22Rv1 (cell line): ENCODE results near the gene SMOC2.

ENCODE experiments used
- H3K27ac ChIP-seq: fragments of 450-650 bp; 2 replicates; pipeline ENCODE4 v1.5.1; 2017
- ZFX ChIP-seq: fragments of 450-650 bp; IDR thresholded peaks from 2 replicates; pipeline ENCODE4 v1.6.1; 2017; ENCODE audit warnings: antibody characterized with exemption, borderline replicate concordance
- TF ChIP-seq, protein P1 (sequence below): fragments of 450-650 bp; IDR thresholded peaks from 2 replicates; pipeline ENCODE4 v1.5.1; 2017; ENCODE audit warnings: mild to moderate bottlenecking

SMOC2 gene

DNA sequence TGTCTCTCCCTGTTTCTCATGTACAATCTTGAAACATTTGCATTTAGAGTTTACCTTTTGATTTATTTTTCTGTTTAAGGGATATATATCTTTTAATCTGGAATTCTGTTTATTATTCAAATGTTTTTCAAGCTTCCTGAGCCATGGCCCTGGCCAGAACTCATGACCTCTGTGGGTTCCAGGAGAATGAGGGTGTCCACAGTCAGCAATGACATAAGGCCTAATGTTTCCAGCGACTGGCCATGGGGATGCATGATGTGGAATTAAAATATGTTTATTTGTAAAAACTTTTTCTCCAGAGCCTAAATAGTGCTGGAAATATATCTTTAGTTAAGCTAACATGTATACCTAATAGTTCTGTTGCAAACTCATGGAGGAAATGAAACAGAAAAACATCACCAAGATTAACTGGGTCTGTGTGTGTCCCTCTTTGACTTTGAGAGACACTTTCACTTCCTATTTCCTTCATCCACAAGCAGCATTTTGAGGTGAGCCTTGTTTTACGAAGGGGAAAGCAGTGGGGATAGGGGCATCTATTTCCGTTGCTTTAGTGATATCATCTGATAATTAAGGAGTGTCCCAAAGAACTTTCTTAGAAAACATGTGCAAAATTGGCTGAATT lies 87.6 kb downstream of the SMOC2 start:
- H3K27ac ChIP-seq, result no peak overlapping the region
- TF ChIP-seq, protein P1, sequence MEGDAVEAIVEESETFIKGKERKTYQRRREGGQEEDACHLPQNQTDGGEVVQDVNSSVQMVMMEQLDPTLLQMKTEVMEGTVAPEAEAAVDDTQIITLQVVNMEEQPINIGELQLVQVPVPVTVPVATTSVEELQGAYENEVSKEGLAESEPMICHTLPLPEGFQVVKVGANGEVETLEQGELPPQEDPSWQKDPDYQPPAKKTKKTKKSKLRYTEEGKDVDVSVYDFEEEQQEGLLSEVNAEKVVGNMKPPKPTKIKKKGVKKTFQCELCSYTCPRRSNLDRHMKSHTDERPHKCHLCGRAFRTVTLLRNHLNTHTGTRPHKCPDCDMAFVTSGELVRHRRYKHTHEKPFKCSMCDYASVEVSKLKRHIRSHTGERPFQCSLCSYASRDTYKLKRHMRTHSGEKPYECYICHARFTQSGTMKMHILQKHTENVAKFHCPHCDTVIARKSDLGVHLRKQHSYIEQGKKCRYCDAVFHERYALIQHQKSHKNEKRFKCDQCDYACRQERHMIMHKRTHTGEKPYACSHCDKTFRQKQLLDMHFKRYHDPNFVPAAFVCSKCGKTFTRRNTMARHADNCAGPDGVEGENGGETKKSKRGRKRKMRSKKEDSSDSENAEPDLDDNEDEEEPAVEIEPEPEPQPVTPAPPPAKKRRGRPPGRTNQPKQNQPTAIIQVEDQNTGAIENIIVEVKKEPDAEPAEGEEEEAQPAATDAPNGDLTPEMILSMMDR, result no peak
- TF ChIP-seq ZFX, result no peak

- TF ChIP-seq, protein P1, result no peak
- TF ChIP-seq ZFX, result no peak
Observed at GRCh38 chr6:168529214-168529613, 88.2 kb downstream of the SMOC2 start.

GRCh38 chr6:168530653-168531071 lies 89.7 kb downstream of the SMOC2 start:
- TF ChIP-seq ZFX, result no peak
- TF ChIP-seq, protein P1, result no peak
- no peak overlapping the region for H3K27ac ChIP-seq

More at GRCh38 chr6:168529214-168529613, 88.2 kb downstream of the SMOC2 start:
- H3K27ac ChIP-seq, result no peak overlapping the region

GRCh38 chr6:168532070-168532469 lies 91.1 kb downstream of the SMOC2 start:
- H3K27ac ChIP-seq, result no peak overlapping the region
- TF ChIP-seq ZFX, result no peak
- TF ChIP-seq, protein P1, result no peak

DNA sequence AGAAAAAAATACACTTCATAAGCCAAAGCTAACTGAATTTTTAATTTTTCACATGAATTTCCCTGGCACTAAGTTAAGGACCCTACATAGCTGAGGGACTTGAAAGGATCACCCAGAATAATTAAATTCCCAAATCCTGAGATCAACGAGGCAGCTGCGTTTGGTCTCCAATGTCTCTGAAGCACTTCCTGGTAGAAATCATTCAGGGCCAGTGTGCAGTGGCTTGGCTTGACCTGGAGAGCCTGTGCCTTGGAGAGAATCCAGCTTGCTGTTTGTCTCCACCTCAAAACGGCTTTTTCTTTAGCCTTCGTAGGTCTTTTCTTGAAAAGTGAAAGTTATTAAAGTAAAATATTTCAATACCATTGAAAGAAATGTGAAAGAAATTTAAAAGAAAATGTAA lies 92.4 kb downstream of the SMOC2 start:
- H3K27ac ChIP-seq, result no peak overlapping the region
- TF ChIP-seq, protein P1, result no peak
- no peak for TF ChIP-seq ZFX

DNA sequence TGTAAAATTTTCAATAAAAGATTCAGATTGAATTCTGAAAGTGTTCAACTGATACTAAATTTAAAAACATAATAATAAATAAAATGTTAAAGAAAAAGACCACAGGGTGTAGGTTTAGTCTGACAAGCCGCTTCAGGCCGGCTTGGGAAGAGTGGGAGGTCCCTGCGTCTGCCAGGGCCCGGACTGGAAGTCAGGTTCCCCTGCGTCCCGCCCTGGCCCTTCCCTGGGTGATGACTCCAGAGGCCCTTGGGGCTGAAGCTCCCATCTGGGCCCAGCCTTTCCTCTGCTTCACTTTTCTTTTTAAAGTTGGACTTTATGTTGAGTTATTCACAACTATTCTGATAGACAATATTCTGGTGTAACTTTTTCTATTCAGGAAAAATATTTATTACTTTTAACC lies 93.3 kb downstream of the SMOC2 start:
- H3K27ac ChIP-seq, result no peak overlapping the region
- no peak for TF ChIP-seq ZFX
- TF ChIP-seq, protein P1, result no peak

- H3K27ac ChIP-seq, result no peak overlapping the region
- TF ChIP-seq, protein P1, result no peak
- no peak for TF ChIP-seq ZFX
Observed at GRCh38 chr6:168535711-168536110, 94.7 kb downstream of the SMOC2 start.
